ENCODE measurements around the gene LIMK1. TPM values are rescaled to one million over a fixed set of nuclear protein-coding genes. Genes with fewer than 3 reads are reported as not detected.

Gene LIMK1
- total and polyA plus RNA-seq, 2 experiments from 2014 or later, result 13.0 to 96.5 TPM

DNA sequence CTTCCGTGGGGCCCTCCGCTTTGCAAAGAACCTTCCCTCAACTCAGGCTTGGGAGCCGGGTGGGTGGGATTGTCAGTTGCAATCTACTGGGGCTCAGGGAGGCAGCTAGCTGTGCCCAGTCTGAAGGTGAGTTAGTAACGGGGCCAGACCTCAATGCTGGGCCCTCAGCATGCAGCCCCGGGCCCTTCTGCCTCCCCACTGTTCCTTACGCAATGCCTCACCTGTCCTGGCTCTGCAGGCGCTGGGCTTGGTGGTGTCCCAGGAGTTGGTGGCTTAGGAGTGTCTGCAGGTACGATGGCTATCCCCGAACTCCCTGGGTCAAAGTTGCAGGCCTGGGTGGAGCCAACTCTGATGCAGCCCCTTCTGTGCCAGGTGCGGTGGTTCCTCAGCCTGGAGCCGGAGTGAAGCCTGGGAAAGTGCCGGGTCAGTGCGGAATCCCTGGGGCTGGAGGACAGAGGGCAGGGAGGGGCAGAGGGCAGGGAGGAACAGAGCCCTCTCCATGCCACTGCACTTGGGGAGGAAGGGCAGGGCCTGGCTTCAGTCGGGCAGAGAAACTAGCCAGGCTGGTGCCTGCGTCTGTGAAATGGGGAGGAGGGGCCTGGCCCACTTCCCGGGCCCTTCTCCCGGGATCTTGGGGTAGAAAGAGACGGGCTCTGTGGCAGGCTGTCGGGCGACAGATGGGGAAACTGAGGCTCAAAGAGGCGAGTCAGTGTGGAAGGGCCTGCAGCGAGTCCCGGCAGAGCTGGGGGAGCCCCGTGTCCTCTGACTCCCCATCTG lies 40.7 kb upstream of the LIMK1 start:
- H3K27ac Mint-ChIP-seq, result peak overlapping the region; percentile 93
- Histone ChIP-seq H3K27me3 (ENCODE audit: insufficient read depth) (no peaks in the 10 kb centered on the region), H3K4me3 (no peak overlapping the region), H3K79me2 (replicated peaks; ENCODE audit: insufficient read depth) (no peaks in the 10 kb centered on the region), H3K4me2 (no peak overlapping the region), H3K9me2 (ENCODE audit: insufficient read depth) (no peaks in the 10 kb centered on the region), H3K27ac (ENCODE audit: low read depth) (no peak overlapping the region), H2AFZ (peak overlapping the region; percentile 72), H3K36me3 (ENCODE audit: insufficient read depth) (no peaks in the 10 kb centered on the region), H3K4me1 (ENCODE audit: insufficient read depth) (peaks cover 4% of the 10 kb centered on the region; the same call in 1 of the 2 replicates), H3F3A (replicated peaks; ENCODE audit: low read depth) (no peaks in the 10 kb centered on the region), H4K20me1 (replicated peaks; ENCODE audit: insufficient read depth) (no peaks in the 10 kb centered on the region)
- peaks cover 16% of the 10 kb centered on the region for H3K27me3 Mint-ChIP-seq (ENCODE audit: insufficient read depth, low read depth, poor library complexity)
- TF ChIP-seq, protein P1, sequence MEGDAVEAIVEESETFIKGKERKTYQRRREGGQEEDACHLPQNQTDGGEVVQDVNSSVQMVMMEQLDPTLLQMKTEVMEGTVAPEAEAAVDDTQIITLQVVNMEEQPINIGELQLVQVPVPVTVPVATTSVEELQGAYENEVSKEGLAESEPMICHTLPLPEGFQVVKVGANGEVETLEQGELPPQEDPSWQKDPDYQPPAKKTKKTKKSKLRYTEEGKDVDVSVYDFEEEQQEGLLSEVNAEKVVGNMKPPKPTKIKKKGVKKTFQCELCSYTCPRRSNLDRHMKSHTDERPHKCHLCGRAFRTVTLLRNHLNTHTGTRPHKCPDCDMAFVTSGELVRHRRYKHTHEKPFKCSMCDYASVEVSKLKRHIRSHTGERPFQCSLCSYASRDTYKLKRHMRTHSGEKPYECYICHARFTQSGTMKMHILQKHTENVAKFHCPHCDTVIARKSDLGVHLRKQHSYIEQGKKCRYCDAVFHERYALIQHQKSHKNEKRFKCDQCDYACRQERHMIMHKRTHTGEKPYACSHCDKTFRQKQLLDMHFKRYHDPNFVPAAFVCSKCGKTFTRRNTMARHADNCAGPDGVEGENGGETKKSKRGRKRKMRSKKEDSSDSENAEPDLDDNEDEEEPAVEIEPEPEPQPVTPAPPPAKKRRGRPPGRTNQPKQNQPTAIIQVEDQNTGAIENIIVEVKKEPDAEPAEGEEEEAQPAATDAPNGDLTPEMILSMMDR (conservative IDR thresholded peaks at IDR 0.05; ENCODE audit: low read depth in 2 of 2), result no peak
- TF ChIP-seq NANOG (IDR thresholded peaks at IDR 0.05; ENCODE audit: borderline replicate concordance) (no peak), CREB1 (CRISPR knock-in tag; IDR thresholded peaks at IDR 0.05; ENCODE audit: low read depth) (no peak), POLR2AphosphoS5 (IDR thresholded peaks at IDR 0.05; ENCODE audit: low read depth) (no peak), JUNB (IDR thresholded peaks at IDR 0.05; ENCODE audit: unreplicated experiment) (no peak)
- H3K4me3 Mint-ChIP-seq, result peak overlapping the region; percentile 54; the same call in 2 of the 3 replicates
- no peaks in the 10 kb centered on the region for H3K36me3 Mint-ChIP-seq (ENCODE audit: low read depth)
- peak; percentile 37 for ATAC-seq
- peaks cover 33% of the 10 kb centered on the region for H3K4me1 Mint-ChIP-seq
- H3K9me3 Mint-ChIP-seq, result no peaks in the 10 kb centered on the region
- no peak for DNase-seq (ENCODE audit: low spot score)

DNA sequence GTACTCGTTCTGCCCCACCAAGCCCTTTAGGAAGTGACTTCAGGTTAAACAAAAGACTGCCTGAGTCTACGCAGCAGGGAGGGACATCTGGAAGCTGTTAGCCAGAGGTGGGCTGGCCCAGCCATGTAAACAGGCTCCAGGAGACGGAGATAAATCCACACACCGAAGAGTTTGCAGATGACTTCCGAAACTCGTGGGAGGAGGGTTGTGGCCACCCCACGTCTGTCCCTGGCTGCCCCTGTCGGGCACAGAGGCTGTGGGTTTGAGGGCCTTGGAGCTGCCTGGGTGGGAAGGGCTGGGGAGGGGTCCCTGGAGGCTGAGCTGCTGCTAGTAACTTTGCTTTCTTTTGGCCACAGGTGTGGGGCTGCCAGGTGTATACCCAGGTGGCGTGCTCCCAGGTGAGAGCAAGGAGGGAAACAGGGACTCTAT lies 40.1 kb upstream of the LIMK1 start:
- peak; percentile 72 for ATAC-seq
- H3K4me1 ChIP-seq (ENCODE audit: insufficient read depth), result peaks cover 4% of the 10 kb centered on the region; the same call in 1 of the 2 replicates
- TF ChIP-seq STAT1 (IDR thresholded peaks at IDR 0.05; ENCODE audit: unreplicated experiment), result no peak
- TF ChIP-seq, protein P2, sequence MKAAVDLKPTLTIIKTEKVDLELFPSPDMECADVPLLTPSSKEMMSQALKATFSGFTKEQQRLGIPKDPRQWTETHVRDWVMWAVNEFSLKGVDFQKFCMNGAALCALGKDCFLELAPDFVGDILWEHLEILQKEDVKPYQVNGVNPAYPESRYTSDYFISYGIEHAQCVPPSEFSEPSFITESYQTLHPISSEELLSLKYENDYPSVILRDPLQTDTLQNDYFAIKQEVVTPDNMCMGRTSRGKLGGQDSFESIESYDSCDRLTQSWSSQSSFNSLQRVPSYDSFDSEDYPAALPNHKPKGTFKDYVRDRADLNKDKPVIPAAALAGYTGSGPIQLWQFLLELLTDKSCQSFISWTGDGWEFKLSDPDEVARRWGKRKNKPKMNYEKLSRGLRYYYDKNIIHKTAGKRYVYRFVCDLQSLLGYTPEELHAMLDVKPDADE (IDR thresholded peaks at IDR 0.05), result no peak
- TF ChIP-seq, protein P3, sequence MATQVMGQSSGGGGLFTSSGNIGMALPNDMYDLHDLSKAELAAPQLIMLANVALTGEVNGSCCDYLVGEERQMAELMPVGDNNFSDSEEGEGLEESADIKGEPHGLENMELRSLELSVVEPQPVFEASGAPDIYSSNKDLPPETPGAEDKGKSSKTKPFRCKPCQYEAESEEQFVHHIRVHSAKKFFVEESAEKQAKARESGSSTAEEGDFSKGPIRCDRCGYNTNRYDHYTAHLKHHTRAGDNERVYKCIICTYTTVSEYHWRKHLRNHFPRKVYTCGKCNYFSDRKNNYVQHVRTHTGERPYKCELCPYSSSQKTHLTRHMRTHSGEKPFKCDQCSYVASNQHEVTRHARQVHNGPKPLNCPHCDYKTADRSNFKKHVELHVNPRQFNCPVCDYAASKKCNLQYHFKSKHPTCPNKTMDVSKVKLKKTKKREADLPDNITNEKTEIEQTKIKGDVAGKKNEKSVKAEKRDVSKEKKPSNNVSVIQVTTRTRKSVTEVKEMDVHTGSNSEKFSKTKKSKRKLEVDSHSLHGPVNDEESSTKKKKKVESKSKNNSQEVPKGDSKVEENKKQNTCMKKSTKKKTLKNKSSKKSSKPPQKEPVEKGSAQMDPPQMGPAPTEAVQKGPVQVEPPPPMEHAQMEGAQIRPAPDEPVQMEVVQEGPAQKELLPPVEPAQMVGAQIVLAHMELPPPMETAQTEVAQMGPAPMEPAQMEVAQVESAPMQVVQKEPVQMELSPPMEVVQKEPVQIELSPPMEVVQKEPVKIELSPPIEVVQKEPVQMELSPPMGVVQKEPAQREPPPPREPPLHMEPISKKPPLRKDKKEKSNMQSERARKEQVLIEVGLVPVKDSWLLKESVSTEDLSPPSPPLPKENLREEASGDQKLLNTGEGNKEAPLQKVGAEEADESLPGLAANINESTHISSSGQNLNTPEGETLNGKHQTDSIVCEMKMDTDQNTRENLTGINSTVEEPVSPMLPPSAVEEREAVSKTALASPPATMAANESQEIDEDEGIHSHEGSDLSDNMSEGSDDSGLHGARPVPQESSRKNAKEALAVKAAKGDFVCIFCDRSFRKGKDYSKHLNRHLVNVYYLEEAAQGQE (IDR thresholded peaks at IDR 0.05; ENCODE audit: unreplicated experiment), result no peak
- TF ChIP-seq JUNB (IDR thresholded peaks at IDR 0.05; ENCODE audit: unreplicated experiment), result no peak
- no peak for TF ChIP-seq EZH2 (IDR thresholded peaks at IDR 0.05; ENCODE audit: low read depth, unreplicated experiment)
- TF ChIP-seq EZH2phosphoT487 (IDR thresholded peaks at IDR 0.05; ENCODE audit: unreplicated experiment), result no peak
- no peak for TF ChIP-seq NANOG (IDR thresholded peaks at IDR 0.05; ENCODE audit: borderline replicate concordance)
- no peak for TF ChIP-seq POLR2AphosphoS5 (IDR thresholded peaks at IDR 0.05; ENCODE audit: low read depth)
- no peak for TF ChIP-seq ZNF114 (CRISPR knock-in tag; IDR thresholded peaks at IDR 0.05)

More for the DNA sequence above, 40.1 kb upstream of the LIMK1 start:
- Histone ChIP-seq H3K4me3 (no peak overlapping the region), H3K79me2 (replicated peaks; ENCODE audit: insufficient read depth) (no peaks in the 10 kb centered on the region), H2AFZ (peak overlapping the region; percentile 72), H3K36me3 (ENCODE audit: insufficient read depth) (no peaks in the 10 kb centered on the region), H3K27ac (ENCODE audit: low read depth) (no peak overlapping the region), H3K4me2 (no peak overlapping the region), H4K20me1 (replicated peaks; ENCODE audit: insufficient read depth) (no peaks in the 10 kb centered on the region), H3F3A (replicated peaks; ENCODE audit: low read depth) (no peaks in the 10 kb centered on the region), H3K27me3 (ENCODE audit: insufficient read depth) (no peaks in the 10 kb centered on the region), H3K9me2 (ENCODE audit: insufficient read depth) (no peaks in the 10 kb centered on the region)
- Mint-ChIP-seq H3K27ac (peak overlapping the region; percentile 93), H3K36me3 (ENCODE audit: low read depth) (no peaks in the 10 kb centered on the region), H3K4me3 (peak overlapping the region; percentile 54; the same call in 2 of the 3 replicates), H3K9me3 (no peaks in the 10 kb centered on the region), H3K27me3 (ENCODE audit: insufficient read depth, low read depth, poor library complexity) (peaks cover 16% of the 10 kb centered on the region), H3K4me1 (peaks cover 33% of the 10 kb centered on the region)
- peak; percentile 58 for DNase-seq (ENCODE audit: low spot score)
